Effector CD8-positive, alpha-beta T cell (primary cell): ENCODE data around the gene ACHE.

Experiments used
- DNase-seq: peaks from one replicate; lab custom pipeline; 2025; lab: John Stamatoyannopoulos, UW

Gene ACHE

DNA sequence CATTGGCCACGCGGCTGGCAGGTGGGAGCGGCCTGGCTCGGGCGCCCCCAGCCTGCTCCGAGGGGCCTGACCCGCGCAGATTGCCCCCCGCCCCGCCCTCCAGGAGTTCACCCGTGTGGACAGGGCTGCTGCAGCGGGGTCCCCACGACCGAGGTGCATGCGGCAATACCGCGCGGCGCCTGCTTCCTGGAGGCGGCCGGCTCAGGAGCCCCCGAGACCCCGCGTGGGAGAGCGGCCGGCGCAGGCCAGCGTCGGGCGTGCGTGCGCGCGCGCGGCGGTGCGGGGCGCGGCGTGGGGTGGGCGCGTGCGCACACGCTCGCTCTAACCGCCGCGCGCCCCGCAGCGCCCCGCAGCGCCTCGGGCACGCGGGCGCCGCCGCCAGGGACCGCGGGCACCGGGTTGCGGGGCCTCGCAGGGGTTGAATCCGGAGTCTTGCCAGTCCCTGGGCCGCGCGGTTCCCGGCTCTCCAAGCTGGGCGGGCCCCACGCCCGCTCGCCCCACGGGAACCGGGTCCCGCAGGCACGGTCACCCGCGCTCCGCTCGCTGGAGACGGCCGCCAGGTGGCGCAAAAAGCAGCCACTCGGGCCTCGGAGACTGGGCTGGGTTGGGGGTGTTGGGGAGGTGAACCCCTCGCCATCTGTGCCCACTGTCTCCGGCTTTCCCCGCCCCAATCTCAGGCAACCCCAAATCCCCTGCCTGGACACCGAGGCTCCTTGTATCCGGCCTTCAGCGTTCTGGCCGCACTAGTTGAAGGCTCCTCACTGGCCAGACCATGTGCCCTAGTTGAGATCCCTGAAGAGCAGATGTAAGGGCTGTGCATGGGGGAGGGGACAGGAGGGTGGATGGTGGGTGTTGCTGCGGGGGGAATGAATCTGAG lies 1.3 kb upstream of the ACHE start:
- peak; percentile 51 for DNase-seq

DNA sequence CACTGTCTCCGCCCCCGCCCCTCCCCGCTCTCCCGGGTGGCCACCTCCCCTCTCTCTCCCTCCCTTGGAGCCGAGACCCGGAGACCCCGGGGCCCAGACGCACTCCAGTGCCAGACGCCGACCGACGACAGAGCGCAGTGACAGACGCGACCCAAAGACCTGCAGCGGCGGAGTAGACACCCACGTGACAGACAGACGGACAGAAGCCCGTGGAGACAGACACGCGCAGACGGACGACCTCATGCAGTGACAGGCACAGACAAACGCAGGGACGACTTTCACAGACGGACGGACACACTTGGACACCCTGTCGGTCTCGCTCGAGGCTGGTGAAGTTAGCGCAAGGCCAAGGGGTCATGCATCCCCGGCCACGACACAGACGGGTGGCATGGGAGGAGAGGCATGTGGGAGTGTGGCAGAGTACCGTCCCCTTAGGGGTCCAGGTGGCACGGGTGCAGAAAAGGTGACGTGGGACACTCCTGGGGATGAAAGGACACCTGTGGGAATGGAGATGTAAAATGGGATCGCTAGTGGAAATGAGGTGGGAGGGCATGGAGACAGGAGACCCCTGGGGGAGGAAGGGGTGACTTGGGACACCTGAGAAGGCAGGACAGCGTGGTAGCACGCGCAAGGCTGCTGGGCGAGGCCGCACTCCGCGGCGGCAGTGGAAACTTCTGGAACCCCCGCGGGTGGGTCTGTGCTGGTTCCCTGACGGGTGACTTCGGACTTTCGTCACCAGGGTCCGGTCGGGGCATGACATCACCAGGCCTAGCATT lies 456 bp upstream of the ACHE start:
- DNase-seq: no peak

- peak; percentile 61 for DNase-seq
These were observed 608 bp downstream of the ACHE start for GRCh38 chr7:100894860-100895700.

DNA sequence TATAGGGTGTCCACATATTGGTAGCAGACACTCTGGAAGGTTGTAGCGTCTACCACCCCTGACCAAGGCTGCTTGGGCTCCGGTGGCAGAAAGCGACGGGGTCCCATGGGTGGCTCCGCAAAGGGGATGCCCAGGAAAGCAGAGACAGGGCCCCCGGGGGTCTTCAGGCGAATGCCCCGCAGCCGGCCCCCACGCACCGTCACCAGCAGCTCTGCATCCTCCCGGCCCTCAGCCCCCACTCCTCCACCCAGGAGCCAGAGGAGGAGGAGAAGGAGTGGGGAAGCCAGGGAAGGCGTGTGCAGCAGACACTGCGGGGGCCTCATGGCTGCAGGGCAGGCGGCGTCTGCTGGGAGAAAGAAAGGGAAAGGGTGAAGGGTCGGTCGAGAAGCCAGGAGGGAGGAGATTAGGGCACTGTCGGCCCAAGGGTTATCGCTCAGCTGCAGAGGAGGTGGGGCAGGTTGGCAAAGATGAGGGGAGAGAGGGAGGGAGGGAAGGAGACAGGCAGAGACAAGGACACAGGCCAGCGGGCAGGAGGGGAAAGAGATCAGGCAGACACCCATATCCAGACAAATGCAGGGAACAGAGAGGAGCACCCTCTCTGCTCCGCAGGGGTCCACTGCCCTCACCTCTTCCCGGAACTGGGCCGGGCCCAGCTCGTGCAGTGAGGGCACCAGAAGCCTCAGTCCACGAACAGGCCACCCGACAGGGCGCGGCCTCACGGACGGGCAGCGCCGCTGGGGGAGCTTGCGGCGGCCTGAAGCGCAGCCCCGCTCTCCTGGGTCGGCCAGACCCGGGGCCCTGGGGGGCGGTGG lies 1.6 kb downstream of the ACHE start:
- no peak for DNase-seq

DNA sequence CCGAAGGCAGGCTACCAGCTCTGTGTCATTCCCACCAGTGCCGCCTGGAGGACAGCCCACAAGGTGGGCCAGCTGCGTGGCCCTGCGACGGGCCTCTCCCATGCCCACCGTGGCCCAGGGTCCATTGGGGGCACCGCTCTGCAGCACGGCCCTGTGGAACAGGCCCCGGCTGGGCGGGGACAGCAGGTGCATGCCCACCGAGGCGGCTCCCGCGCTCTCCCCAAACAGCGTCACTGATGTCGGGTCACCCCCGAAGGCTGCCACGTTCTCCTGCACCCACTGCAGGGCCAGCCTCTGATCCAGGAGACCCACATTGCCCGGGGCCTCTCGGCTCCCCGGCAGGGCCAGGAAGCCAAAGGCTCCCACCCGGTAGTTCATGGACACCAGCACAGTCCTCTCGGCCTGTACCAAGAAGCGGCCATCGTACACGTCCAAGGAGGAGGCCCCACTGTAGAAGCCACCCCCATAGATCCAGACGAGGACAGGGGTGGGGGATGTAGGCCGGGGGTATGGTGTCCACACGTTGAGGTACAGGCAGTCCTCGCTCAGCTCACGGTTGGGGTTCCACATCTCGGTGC lies 2.3 kb downstream of the ACHE start:
- no peak for DNase-seq

DNA sequence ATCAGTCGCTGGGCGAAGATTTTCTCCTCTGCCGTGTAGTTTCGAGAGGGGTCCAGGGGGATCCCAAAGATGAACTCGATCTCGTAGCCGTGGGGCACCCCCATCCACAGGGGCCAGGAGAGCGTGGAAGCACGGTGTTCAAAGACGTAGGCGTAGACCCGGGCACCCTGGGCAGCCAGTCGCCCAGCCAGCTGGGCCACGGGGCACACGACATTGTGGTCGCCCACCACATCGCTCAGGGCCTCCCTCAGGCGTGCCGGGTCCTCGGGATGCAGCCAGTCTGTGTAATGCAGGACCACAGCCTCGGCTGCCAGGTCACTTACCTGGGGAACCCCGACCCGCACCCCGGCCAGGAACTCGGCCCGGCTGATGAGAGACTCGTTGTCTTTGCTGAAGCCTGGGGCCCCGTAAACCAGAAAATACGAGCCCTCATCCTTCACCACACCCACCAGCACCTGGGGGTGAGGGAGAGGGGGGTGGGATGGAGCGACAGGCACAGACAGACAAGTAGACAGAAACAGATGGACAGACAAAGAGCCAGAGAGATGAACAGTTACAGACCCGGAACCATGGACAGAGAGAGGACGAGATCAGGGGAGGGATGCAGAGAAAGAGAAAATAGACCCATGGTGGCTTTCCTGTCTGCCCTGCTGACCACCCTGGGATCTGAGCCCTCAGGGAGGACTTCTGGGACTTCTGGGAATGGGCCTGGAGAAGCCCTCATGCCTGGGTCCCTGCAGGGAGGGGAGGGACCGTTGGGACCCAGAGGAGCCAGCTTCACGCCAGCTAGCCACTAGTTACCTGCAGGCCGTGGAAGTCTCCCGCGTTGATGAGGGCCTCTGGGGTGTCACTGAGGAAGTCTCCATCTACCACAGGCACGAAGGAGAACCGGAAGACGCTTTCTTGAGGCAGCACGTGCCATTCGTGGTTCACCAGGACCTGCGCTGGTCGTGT lies 3.0 kb downstream of the ACHE start:
- no peak for DNase-seq

- no peak for DNase-seq
These were observed 4.0 kb downstream of the ACHE start for GRCh38 chr7:100891568-100892247.

DNA sequence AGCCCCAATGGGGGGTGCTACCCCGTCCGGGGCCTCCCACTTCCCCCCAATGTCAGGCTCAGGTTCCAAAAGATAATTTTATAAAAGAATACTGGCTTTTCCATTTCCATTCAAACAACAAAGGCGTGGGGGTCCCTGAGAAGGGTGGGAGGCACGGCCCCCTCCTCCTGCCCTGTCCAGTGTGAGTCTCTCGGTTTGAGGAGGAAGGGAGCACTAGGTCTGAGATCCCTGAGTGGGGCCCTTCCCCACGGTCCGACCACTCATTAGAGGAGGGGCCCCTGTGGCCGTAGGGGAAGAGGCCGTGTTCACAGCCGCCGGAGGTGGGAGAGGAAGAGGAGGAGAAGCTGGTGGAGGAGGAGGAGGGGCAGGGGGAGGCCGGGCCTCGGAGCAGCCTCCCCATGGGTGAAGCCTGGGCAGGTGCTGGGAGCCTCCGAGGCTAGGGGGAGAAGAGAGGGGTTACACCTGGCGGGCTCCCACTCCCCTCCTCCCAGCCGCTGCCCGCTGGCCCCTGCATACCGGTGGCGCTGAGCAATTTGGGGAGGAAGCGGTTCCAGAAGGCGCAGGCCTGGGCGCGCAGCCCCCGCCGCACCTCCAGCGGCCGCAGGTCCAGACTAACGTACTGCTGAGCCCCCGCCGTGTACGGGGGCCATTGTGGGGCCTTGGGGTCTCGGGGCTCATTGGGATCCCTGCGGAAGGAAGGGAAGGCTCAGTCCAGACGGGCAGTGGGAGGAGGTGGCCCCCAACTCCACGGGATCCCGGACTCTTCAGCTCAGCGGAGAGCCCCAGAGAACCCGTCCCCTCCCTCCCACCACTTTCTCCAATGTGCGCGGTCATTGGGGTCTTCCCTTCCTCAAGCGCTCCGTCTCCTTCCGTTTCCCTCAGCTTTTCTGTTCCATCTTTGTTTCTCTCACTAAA lies 4.8 kb downstream of the ACHE start:
- no peak for DNase-seq

GRCh38 chr7:100888988-100889750 lies 6.5 kb downstream of the ACHE start, which contains the start of gene UFSP1:
UFSP1 (minus strand) TSS chr7:100889715; CDS start chr7:100889271, 444 bp downstream.
- no peak for DNase-seq

DNA sequence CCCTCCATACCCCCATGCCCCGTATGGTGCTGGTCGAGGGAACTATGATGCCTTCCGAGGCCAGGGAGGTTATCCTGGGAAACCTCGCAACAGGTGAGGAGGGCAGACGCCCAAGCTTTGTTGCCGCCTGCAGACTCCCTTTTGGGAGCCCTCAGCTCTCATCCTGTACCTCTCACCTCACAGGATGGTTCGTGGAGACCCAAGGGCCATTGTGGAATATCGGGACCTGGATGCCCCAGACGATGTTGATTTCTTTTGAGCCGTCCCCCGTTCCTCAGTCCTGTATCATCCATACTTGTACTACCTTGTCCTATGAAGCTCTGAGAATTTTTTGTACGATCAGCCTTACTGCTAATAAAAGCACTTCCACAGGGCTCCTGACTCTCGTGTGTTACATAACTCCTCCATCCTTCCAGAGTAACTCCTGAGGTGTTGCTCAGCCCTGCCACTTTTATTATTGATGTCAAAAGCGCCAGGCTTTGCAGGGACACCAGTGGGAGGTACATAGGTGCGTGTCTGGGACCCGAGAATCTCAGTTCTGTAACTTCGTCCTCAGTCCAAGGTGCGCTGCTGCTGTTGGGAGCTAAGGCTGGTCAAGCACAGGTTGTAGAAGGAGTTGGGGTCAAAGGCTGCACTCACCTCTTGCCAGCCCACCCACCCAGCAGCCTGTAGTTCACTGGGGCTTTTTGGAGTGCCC lies 7.2 kb downstream of the ACHE start:
- DNase-seq: no peak

DNA sequence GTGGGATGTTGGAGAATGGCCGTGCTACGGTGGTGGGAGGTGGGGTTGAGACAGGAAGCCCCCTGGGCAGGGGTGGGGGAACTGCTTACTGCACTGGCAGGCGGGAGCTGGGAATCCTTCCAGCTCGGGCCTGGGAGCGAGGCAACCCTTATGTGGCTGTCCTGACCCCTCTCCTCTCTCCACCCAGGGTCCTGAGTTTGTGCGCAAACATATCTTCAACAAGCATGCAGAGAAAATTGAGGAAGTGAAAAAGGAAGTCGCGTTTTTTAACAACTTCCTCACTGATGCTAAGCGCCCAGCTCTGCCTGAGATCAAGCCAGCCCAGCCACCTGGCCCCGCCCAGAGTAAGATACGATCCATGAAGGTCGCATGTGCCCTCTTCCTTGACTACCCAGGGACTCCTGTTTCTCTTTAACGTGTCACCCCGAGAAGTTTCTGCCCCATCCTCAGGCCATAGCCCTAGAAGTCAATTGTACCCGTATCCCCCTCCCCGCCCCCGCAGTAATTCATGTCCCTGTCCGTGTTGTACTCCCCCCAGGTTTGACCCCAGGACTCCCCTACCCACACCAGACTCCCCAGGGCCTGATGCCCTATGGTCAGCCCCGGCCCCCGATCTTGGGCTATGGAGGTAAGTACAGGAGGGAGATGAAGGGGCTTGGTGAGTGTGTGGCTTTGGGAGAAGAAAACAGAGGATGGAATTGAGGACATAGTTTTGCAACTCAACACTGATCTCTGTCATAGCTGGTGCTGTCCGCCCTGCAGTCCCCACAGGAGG lies 8.0 kb downstream of the ACHE start:
- DNase-seq: peak; percentile 35

DNA sequence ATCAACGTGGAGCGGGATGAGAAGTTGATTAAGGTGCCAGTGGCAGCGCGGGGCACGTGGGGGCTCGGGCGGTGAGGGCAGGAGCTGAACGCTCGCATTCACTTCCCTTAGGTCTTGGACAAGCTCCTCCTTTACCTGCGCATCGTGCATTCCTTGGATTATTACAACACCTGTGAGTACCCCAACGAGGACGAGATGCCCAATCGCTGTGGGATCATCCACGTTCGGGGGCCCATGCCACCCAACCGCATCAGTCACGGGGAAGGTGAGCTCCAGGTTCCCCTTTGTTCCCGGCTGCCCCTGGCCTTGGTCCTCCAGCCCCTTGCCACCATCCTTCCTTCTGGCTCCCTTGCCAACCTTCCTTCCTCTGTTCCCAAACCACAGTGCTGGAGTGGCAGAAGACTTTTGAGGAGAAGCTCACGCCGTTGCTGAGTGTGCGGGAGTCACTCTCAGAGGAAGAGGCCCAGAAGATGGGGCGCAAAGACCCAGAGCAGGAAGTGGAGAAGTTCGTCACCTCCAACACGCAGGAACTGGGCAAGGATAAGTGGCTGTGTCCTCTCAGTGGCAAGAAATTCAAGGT lies 8.7 kb downstream of the ACHE start:
- no peak for DNase-seq

- DNase-seq: no peak
These were observed 9.3 kb downstream of the ACHE start for GRCh38 chr7:100886142-100886935.

GRCh38 chr7:100885440-100886141 lies 10.1 kb downstream of the ACHE start:
- no peak for DNase-seq
